ENCODE measurements around the gene ESR1.
"Not testable (repeated sequence)": the region's sequence is repeated elsewhere in the genome, so short reads cannot be mapped to it uniquely, and the experiment has no call there.

ESR1 gene

GRCh38 chr6:152049502-152049901, 242.0 kb downstream of the ESR1 start:
- no peak overlapping the region for H3K4me3 ChIP-seq (ENCODE audit: low read depth, low read length)

- no peak overlapping the region for H3K4me3 ChIP-seq (ENCODE audit: low read depth, low read length)
Measured at GRCh38 chr6:152050451-152051195, 243.1 kb downstream of the ESR1 start.

DNA sequence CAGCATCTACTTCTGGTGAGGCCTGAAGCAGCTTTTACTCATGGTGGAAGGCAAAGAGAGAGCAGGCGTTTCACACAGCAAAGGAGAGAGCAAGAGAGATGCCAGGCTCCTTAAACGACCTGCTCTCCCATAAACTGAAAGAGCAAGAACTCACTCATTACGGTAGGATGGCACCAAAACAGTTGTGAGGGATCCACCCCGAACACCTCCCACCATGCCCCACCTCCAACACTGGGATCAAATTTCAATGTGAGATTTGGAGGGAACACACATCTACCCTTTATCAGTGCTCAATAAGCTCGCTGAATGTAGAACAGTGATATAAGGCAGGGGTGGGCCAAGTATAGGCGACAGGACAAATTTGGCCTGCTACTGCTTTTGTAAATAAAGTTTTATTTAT, 244.6 kb downstream of the ESR1 start:
- H3K4me3 ChIP-seq (ENCODE audit: low read depth, low read length): no peak overlapping the region

GRCh38 chr6:152053332-152053731, 245.8 kb downstream of the ESR1 start:
- H3K4me3 ChIP-seq (ENCODE audit: low read depth, low read length): no peak overlapping the region

- H3K4me3 ChIP-seq (ENCODE audit: low read depth, low read length): no peak overlapping the region
Measured at GRCh38 chr6:152054441-152054840, 247.0 kb downstream of the ESR1 start.

DNA sequence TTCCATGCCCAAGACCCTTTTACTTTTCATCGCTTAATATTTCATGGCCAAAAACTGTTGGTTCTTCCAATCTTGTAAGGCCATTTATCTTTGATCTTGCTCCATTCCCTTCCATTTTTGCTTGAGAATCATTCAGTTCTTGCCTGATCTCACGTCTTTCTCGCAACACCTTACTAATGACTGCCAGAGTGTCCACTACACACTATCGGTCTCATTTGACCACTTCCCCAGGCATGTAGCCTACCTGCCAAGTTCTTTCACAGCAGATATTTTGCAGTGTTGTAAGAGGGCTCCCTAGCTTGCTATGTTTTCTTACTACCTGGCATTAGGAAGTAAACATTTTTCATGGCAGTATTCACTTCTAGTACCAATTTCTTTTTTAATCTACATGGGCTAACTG, 248.0 kb downstream of the ESR1 start:
- H3K4me3 ChIP-seq (ENCODE audit: low read depth, low read length): no peak overlapping the region

GRCh38 chr6:152057832-152058498, 250.5 kb downstream of the ESR1 start:
- no peak overlapping the region for H3K4me3 ChIP-seq (ENCODE audit: low read depth, low read length)

- H3K4me3 ChIP-seq (ENCODE audit: low read depth, low read length): no peak overlapping the region
Measured at GRCh38 chr6:152059909-152060308, 252.4 kb downstream of the ESR1 start.

- H3K4me3 ChIP-seq (ENCODE audit: low read depth, low read length): no peak overlapping the region
Measured at GRCh38 chr6:152062476-152062875, 255.0 kb downstream of the ESR1 start.

GRCh38 chr6:152063170-152063921, 255.9 kb downstream of the ESR1 start:
- no peak overlapping the region for H3K4me3 ChIP-seq (ENCODE audit: low read depth, low read length)

DNA sequence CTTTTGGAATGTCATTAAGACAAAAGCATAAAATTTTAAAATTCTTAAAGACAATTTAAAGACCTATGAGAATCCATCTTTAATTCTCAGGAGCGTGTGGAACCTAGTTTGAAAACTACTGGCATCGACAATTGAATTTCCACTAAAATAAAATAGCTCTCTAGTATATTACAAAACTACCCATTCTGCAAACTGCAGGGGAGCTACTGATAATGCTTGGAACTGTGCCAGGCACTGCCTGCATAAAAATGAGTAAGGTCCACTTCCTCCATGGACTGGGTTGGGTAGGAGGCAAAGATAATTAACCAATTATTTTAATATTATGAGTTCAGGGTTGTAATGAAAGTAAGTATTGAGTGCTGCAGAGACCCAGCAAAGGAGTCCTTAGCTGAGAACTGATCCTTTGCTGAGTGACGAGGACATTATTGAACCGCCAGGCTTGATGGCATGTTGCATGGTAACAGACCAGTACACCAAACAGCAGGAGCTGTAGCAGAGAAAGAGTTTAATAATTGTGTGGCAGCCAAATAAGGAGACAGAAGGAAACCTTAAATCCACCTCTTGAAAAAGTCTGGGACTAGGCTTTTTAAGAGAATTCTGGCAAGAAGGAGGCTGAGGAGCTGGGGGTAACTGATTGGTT, 261.3 kb downstream of the ESR1 start:
- no peak overlapping the region for H3K4me3 ChIP-seq (ENCODE audit: low read depth, low read length)

- H3K4me3 ChIP-seq (ENCODE audit: low read depth, low read length): no peak overlapping the region
Measured at GRCh38 chr6:152070556-152070955, 263.1 kb downstream of the ESR1 start.

- H3K4me3 ChIP-seq (ENCODE audit: low read depth, low read length): no peak overlapping the region
Measured at GRCh38 chr6:152071318-152071717, 263.8 kb downstream of the ESR1 start.

DNA sequence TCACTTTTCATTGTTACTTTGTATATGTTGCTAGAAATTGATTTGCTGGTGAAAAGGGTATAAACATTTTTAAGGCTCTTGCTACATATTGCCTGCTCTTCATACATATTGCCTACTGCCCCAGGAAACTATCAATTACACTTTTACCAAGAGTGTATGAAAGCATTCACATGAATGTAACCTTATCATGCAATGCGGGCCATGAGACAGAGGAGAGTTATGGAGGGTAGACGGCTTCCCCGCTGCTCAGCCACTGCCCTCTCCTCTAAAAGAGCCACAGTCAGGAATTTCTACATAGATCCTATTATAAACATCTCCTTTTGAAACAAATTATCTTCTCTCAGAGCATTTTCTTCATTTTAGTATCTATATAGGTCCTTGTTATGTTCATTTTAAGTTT, 264.4 kb downstream of the ESR1 start:
- no peak overlapping the region for H3K4me3 ChIP-seq (ENCODE audit: low read depth, low read length)

DNA sequence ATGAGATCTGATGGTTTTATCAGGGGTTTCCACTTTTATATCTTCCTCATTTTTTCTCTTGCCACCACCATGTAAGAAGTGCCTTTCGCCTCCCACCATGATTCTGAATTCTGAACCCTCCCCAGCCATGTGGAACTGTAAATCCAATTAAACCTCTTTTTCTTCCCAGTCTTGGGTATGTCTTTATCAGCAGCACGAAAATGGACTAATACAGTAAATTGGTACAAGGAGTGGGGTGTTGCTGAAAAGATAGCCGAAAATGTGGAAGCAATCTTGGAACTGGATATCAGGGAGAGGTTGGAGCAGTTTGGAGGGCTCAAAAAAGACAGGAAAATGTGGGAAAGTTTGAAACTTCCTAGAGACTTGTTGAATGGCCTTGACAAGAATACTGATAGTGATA, 268.8 kb downstream of the ESR1 start:
- H3K4me3 ChIP-seq (ENCODE audit: low read depth, low read length): not testable (repeated sequence)

DNA sequence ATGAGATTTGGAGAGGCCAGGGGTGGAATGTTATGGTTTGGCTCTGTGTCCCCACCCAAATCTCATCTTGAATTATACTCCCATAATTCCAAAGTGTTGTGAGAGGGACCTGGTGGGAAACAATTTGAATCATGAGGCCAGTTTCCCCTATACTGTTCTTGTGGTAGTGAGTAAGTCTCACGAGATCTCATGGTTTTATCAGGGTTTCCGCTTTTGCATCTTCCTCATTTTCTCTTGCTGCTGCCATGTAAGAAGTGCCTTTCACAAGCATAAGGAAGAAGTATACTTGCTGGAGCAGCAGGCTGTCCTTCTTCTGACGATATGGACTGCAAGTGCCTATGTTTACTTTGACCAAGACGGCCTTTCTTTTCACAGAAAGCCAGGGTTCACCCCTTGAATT, 270.5 kb downstream of the ESR1 start:
- no peak overlapping the region for H3K4me3 ChIP-seq (ENCODE audit: low read depth, low read length)

DNA sequence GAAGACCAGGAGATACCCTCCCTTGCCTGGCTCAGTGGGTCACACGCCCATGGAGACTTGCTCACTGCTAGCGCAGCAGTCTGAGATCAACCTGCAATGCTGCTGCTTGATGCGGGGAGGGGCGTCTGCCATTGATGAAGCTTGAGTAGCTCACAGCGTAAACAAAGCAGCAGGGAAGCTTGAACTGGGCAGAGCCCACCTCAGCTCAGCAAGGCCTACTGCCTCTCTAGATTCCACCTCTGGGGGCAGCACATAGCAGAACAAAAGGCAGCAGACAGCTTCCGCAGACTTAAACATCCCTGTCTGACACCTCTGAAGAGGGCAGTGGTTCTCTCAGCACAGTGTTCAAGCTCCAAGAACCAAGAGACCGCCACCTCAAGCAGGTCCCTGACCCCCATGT, 271.3 kb downstream of the ESR1 start:
- no peak overlapping the region for H3K4me3 ChIP-seq (ENCODE audit: low read depth, low read length)

- H3K4me3 ChIP-seq (ENCODE audit: low read depth, low read length): no peak overlapping the region
Measured at GRCh38 chr6:152085451-152085921, 278.0 kb downstream of the ESR1 start.

GRCh38 chr6:152086223-152086873, 278.9 kb downstream of the ESR1 start:
- H3K4me3 ChIP-seq (ENCODE audit: low read depth, low read length): no peak overlapping the region

- no peak overlapping the region for H3K4me3 ChIP-seq (ENCODE audit: low read depth, low read length)
Measured at GRCh38 chr6:152087096-152087495, 279.6 kb downstream of the ESR1 start.

DNA sequence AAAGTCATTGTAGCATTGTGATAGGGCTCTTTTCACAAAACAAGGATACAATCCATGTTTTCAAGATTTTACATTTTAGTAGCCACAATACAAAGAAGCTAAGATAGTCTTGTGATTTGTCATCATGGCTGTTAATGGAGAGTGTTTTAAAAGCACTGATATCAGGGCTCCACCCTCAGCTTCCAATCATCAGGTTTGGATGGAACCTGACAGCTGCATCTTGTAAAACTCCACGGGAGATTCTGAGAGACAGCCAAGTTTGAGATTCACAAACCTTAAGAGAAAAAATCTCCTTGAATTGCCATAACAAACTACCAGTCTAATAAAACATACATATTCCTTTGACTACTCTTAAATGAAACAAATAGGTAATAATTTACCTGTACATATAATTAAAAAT, 280.2 kb downstream of the ESR1 start:
- H3K4me3 ChIP-seq (ENCODE audit: low read depth, low read length): no peak overlapping the region

All from iPS-11a (cell line).